NCI-H524 treated with DMSO at 0.1 percent for 48 hours (cell line): ENCODE data around the gene ZNF205.

Experiments
- DNase-seq: peaks from one replicate; lab custom pipeline; 2025; lab: John Stamatoyannopoulos, UW

Gene ZNF205

GRCh38 chr16:3101841-3102470 lies 10.4 kb upstream of the ZNF205 start:
- no peak for DNase-seq

GRCh38 chr16:3106205-3106928 lies 6.0 kb upstream of the ZNF205 start:
- peak; percentile 65 for DNase-seq

DNA sequence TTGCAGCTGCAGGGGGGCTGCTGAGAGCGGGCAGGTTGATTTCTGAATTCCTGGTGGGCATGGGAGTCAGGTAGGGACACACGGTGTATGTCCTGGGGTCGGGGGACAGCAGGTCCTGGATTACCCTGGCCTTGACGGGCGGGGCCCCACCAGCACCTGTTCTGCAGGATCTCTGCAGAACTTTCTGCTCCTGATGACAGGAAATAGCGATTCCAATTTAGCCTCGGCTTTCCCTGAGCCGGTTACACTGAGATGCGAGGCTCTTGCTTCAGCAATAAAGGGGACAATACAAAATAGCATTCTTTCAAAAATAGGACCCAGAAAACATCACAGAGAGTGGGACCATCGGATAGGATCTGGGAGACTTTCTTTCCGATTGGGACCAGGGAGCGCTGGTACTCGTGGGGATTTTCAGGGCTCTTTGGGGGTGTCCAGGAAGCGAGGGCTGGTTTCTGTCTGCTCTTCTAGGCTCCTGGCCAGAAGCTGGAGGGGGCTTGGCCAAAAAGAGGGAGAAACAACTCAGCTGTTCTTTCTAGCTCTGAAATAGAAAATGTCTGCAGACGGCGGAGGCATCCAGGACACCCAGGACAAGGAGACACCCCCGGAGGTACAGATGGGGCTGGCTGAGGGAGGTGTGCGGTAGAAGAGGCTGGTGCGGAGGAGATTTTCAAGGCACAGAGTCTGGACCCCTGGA lies 642 bp downstream of the ZNF205 start:
- no peak for DNase-seq

- DNase-seq, result no peak
Measured at GRCh38 chr16:3113765-3114479, 1.5 kb downstream of the ZNF205 start.

DNA sequence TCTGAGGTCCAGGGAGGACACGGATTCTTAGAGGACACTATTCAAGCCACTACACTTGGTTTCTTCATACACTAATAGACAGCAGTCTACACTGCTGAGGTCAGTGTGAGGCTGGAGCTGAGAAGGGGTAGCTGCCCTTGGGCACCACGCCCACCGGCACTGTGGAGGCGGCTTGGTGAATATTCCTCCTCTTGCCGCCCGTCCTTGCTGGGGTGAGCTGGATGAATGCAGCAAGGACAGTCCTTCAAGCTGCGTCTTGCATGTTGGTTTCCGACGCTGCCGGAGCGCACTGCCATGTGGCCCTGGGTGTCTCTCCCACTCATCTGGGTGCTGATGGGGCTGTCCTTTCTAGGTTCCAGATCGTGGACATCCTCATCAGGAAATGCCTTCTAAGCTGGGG lies 2.6 kb downstream of the ZNF205 start:
- DNase-seq, result no peak

- DNase-seq, result no peak
Measured at GRCh38 chr16:3115561-3115960, 3.2 kb downstream of the ZNF205 start.

DNA sequence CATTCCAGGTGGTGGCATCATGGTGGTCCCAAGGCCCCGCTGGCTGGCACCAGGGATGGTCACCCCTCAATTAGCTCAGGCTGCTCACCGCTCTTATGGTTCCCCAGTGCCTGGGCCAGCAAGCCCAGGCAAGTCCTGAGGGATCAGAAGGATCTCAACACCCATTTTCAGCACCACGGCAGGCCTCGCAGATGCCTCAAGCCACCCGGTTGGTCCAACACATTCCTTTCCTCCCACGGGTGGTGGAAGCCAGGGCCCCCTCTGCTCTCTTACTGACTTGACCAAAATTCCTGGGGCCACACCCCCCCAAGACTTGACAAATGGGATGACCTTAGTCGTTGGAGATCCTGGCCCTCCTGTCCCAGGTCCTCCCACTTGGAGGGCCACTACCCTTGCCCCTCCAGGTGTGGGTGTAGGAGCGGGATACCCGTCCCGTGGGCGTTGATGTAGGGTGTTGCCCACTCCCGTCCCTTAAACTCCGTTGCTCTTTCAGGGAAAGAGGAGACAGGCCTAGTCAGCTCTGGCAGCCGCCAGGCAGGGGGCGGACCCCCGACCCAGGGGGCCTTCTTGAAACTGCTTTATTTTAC lies 5.9 kb downstream of the ZNF205 start:
- DNase-seq, result no peak

DNA sequence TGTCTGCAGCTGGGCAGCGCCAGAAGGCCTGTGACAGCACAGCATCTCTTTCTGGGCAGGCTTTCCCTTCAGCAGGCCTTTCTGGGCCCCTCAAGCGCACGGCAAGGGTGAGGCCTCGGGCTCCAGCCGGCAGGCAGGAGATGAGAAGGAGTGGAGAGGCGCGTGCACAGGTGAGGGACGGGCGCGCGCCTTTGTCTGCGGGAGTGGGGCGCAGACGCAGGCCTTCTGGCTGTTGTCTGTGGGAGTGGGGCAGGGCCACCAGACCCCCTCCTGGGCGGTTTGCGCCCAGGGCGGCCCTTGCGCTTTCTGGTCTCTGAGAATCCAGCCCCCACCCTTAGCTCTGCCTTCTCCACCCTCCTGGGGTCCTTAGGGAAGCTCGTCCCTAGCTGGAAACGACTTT lies 6.5 kb downstream of the ZNF205 start:
- no peak for DNase-seq

- no peak for DNase-seq
Measured at GRCh38 chr16:3119286-3119685, 6.9 kb downstream of the ZNF205 start.

- DNase-seq, result no peak
Measured at GRCh38 chr16:3119701-3120408, 7.5 kb downstream of the ZNF205 start.

DNA sequence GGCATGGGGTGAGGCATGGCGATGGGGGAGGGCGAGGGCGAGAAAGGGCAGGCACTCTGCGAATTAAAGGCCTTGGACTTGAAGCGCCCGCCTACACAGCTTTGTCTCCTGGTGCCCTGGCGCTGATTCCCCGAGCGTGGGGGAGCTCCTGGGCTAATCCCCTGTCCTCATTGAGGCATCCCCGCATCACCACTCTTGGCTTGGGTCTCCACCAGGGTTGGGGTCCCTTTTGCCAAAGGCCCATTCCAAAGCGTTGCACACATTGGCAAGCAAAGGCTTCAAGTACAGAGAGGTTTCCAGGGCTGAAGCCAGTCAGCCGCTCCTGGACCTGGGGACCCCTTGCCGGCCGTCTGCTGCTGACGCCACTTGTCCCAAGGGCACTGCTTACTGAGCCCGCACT lies 8.0 kb downstream of the ZNF205 start:
- no peak for DNase-seq

GRCh38 chr16:3121851-3122467 lies 9.6 kb downstream of the ZNF205 start:
- no peak for DNase-seq

GRCh38 chr16:3122926-3123570 lies 10.7 kb downstream of the ZNF205 start:
- DNase-seq, result no peak

GRCh38 chr16:3123986-3124886 lies 11.8 kb downstream of the ZNF205 start:
- peak; percentile 90 for DNase-seq

DNA sequence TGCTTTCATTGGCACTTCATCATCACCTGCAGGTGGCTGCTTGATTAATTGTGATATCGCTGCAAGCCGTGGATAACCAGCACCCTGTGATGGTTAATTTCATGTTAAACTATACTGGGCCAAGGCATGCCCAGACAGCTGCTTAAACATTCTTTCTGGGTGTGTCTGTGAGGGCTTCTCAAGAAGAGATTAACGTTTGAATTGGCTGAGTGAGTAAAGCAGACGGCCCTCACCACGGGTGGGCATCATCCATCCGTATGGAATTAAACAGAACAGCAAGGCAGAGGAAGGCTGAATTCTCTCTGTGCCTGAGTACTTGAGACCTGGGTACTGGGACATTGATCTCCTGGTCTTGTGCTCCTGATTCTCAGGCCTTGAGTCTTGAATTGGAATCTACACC lies 15.4 kb downstream of the ZNF205 start:
- DNase-seq, result peak; percentile 93

- peak; percentile 24 for DNase-seq
Measured at GRCh38 chr16:3129137-3130131, 17.0 kb downstream of the ZNF205 start.

DNA sequence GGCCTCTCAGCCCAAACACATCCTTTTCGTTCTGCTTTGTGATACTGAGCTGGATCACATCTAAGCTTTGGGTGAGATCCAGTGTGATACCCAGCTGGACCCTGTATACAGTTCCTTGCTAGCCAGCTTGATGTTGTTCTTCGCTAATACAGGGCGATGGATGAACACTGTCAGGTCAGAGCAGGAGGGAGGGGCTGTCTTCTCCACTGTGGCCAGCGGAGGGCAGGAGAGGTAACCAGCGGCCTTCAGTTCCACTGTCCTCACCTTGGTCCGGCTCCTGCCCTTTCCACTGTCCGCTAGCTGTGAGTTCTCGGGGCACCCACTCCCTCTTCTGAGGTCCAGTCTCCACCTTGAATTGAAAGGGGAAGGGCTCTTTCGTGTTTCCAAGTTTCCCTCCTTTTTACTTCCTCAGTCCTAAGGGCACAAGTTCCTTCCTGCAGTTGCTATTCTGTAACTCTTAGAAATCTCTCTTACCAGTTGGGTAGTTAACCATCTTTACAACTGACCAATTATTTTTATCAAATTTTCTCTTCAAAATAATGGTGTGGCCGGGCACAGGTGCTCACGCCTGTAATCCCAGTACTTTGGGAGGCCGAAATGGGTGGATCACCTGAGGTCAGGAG lies 19.5 kb downstream of the ZNF205 start:
- DNase-seq, result no peak

DNA sequence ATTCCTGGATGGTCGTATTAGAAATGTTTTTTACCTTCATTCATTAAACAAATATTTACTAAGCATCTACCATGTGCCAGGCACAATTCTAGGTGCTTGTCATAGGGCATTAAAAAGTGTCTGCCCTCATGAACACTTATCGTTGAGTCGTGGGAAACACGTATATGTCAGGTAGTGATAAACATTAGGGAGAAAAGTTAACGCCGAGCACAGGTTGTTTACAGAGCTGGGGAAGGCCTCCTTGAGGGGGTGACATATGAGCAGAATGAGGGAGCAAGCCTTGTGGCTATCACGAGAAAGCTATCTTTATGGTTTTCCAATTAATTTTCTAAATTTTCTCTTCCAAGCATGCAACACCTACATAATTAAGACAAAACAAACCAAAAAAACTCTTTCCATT lies 21.5 kb downstream of the ZNF205 start:
- DNase-seq, result no peak
